HG03139 (cell line): ENCODE results near the gene ANGPT4.
A peak's percentile ranks its signal among the peaks of the same experiment; 100 is the strongest.

ENCODE experiments used
- ATAC-seq: cut with Tn5 transposase; IDR thresholded peaks from one replicate; pipeline ENCODE4 v1.9.1; 2021; ENCODE audit not compliant: unreplicated experiment

The ANGPT4 gene

GRCh38 chr20:845941-846893 lies 69.9 kb downstream of the ANGPT4 start:
- no peak for ATAC-seq

GRCh38 chr20:845226-845868 lies 70.8 kb downstream of the ANGPT4 start:
- no peak for ATAC-seq

- peak; percentile 87 for ATAC-seq
Observed at GRCh38 chr20:844473-845225, 71.5 kb downstream of the ANGPT4 start.

GRCh38 chr20:843912-844311 lies 72.2 kb downstream of the ANGPT4 start:
- no peak for ATAC-seq

GRCh38 chr20:842547-842940 lies 73.6 kb downstream of the ANGPT4 start:
- no peak for ATAC-seq

GRCh38 chr20:841568-842546 lies 74.3 kb downstream of the ANGPT4 start:
- no peak for ATAC-seq

- no peak for ATAC-seq
Observed at GRCh38 chr20:840858-841567, 75.1 kb downstream of the ANGPT4 start.

- no peak for ATAC-seq
Observed at GRCh38 chr20:840503-840857, 75.7 kb downstream of the ANGPT4 start.

GRCh38 chr20:839626-840025 lies 76.5 kb downstream of the ANGPT4 start:
- ATAC-seq, result no peak

- no peak for ATAC-seq
Observed at GRCh38 chr20:839015-839414, 77.1 kb downstream of the ANGPT4 start.

- no peak for ATAC-seq
Observed at GRCh38 chr20:836190-836589, 79.9 kb downstream of the ANGPT4 start.

- no peak for ATAC-seq
Observed at GRCh38 chr20:835608-836045, 80.5 kb downstream of the ANGPT4 start.

GRCh38 chr20:834151-834746 lies 81.9 kb downstream of the ANGPT4 start:
- peak; percentile 5 for ATAC-seq

GRCh38 chr20:833450-834150 lies 82.5 kb downstream of the ANGPT4 start, which contains the start of gene FAM110A:
FAM110A (plus strand) TSS chr20:833715; CDS start chr20:844805, 11,090 bp downstream.
- ATAC-seq, result peak; percentile 96

- ATAC-seq, result no peak
Observed at GRCh38 chr20:833121-833449, 83.0 kb downstream of the ANGPT4 start.

GRCh38 chr20:831956-832355 lies 84.2 kb downstream of the ANGPT4 start:
- ATAC-seq, result no peak

- ATAC-seq, result no peak
Observed at GRCh38 chr20:831251-831650, 84.9 kb downstream of the ANGPT4 start.

- ATAC-seq, result no peak
Observed at GRCh38 chr20:830011-830521, 86.1 kb downstream of the ANGPT4 start.

- ATAC-seq, result no peak
Observed at GRCh38 chr20:829551-829950, 86.6 kb downstream of the ANGPT4 start.
